ENCODE data around the gene EPB41L2. TPM values are rescaled to one million over a fixed set of nuclear protein-coding genes. Genes with fewer than 3 reads are reported as not detected.
A peak's percentile ranks its signal among the peaks of the same experiment; 100 is the strongest.

The EPB41L2 gene
- total RNA-seq, 1 experiment from 2014 or later: 74.8 TPM

DNA sequence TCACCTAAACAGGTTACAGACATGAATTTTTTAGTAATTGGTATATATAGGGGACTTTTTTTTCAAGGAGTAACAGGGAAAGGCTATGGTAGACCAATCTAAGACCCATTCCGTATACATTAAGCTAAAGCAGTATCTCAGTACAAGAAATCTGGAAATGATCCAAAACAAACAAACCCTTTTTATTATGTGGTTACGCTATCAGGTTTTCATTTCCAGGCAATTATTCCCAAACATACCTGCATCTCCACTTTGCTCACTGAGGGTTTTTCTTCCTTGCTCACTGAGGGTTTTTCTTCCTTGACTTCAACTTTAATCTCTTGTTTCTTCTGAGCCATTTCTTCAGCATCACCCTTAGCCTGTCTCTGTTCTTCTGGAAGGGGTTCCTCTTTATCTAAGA is 107.3 kb downstream of the EPB41L2 start:
- intact Hi-C loops (cut with micrococcal nuclease): no loop called here
- Histone ChIP-seq H3K9me3 (ENCODE audit: control insufficient read depth in 1 of 2, insufficient read depth in 1 of 2, low read depth in 1 of 2, low read length in 2 of 2) (no peaks in the 10 kb centered on the region), H3K4me2 (ENCODE audit: low read length) (no peak overlapping the region), H2AFZ (ENCODE audit: low read depth, low read length, poor library complexity, severe bottlenecking) (no peak overlapping the region), H3K27ac (ENCODE audit: low read depth, low read length) (no peak overlapping the region), H3K27me3 (ENCODE audit: insufficient read depth, low read length) (no peaks in the 10 kb centered on the region), H3K9me2 (ENCODE audit: insufficient read depth) (no peaks in the 10 kb centered on the region), H4K20me1 (ENCODE audit: insufficient read depth) (no peaks in the 10 kb centered on the region), H3K4me3 (replicated peaks in 1 of 2; ENCODE audit: low read depth in 1 of 2, low read length in 2 of 2) (no peak overlapping the region), H3K79me2 (ENCODE audit: insufficient read depth, low read length) (peaks cover 4% of the 10 kb centered on the region), H3K4me1 (ENCODE audit: control insufficient read depth in 1 of 2, insufficient read depth in 2 of 2, low read length in 2 of 2) (peaks cover 0 to 10% of the 10 kb centered on the region in 2 experiments; a peak in 1 of 4 replicates), H3K9ac (ENCODE audit: low read length) (no peak overlapping the region), H3K36me3 (ENCODE audit: control insufficient read depth in 1 of 2, insufficient read depth in 2 of 2, low read length in 2 of 2) (no peaks in the 10 kb centered on the region)
- TF ChIP-seq ELF1 (IDR thresholded peaks at IDR 0.05; ENCODE audit: borderline replicate concordance, low read depth) (no peak), YY1 (IDR thresholded peaks at IDR 0.05; ENCODE audit: extremely low read depth, insufficient replicate concordance, low read depth, low read length) (no peak), REST (IDR thresholded peaks at IDR 0.05; ENCODE audit: low read depth) (no peak), POLR2AphosphoS5 (IDR thresholded peaks at IDR 0.05; ENCODE audit: low read depth, low read length) (no peak), EZH2phosphoT487 (IDR thresholded peaks at IDR 0.05; ENCODE audit: borderline replicate concordance) (no peak)
- TF ChIP-seq, protein P1, sequence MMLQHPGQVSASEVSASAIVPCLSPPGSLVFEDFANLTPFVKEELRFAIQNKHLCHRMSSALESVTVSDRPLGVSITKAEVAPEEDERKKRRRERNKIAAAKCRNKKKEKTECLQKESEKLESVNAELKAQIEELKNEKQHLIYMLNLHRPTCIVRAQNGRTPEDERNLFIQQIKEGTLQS (IDR thresholded peaks at IDR 0.05): no peak
- ATAC-seq (no peak), DNase-seq (ENCODE audit: low read depth, low spot score) (no peak)
- ChIA-PET RAD21 (ENCODE audit: low non-redundant PET in 1 of 2, low total read pairs in 2 of 2, uncharacterized antibody in 2 of 2, unreplicated experiment in 2 of 2) (no interaction called here), POLR2A (no interaction called here), CTCF (no interaction called here)
- TSS peak; percentile 82 for BruUV-seq (replicated peaks)
